K562 (cell line): ENCODE measurements around the gene RTF1. TPM values are rescaled to one million over a fixed set of nuclear protein-coding genes. Genes with fewer than 3 reads are reported as not detected.

Experiments
- ARHGAP35 ChIP-seq: fragments of 450-650 bp; IDR thresholded peaks from 2 replicates; pipeline ENCODE4 v1.6.1; 2018; ENCODE audit not compliant: partially characterized antibody
- CAMTA2 ChIP-seq: fragments of 250-450 bp; sonication (Bioruptor Pico); conservative IDR thresholded peaks from 2 replicates; pipeline ENCODE4 v1.5.1; 2022
- CBX2 ChIP-seq: fragments of 200-600 bp; sonication (generic); IDR thresholded peaks from one replicate; pipeline ENCODE4 v1.6.1; 2012; ENCODE audit warnings: mild to moderate bottlenecking, low read length, inconsistent platforms; ENCODE audit not compliant: insufficient read depth, poor library complexity, severe bottlenecking
- CEBPG ChIP-seq, 3 experiments: fragments of 200-800 bp in 1 of 3; sonication (Bioruptor generic) in 1 of 3; sonication (generic) in 1 of 3; formaldehyde crosslinking in 1 of 3; IDR thresholded peaks in 2 of 3; conservative IDR thresholded peaks in 1 of 3; 2 replicates each; pipeline versions ENCODE4 v1.6.1 to v1.8.0; 2016 to 2022; ENCODE audit warnings: missing compliant biosample characterization in 2 of 3, missing genetic modification characterization in 2 of 3, mild to moderate bottlenecking in 1 of 3, missing genetic modification reagents in 1 of 3
- CREBBP ChIP-seq: IDR thresholded peaks from one replicate; pipeline ENCODE4 v1.6.1; 2012; ENCODE audit warnings: low read depth, mild to moderate bottlenecking, control low read depth, inconsistent platforms, low read length
- DACH1 ChIP-seq: fragments of 450-650 bp; IDR thresholded peaks from 2 replicates; pipeline ENCODE4 v1.6.1; 2018; ENCODE audit not compliant: partially characterized antibody
- GABPB1 ChIP-seq: sonication (generic); formaldehyde crosslinking; IDR thresholded peaks from 2 replicates; pipeline ENCODE4 v1.8.0; 2022; ENCODE audit warnings: mild to moderate bottlenecking, missing genetic modification reagents
- KDM4B ChIP-seq, 2 experiments: fragments of 450-650 bp in 1 of 2; sonication (generic) in 1 of 2; IDR thresholded peaks; 2 replicates each; pipeline ENCODE4 v1.6.1; 2016 to 2017; ENCODE audit warnings: borderline replicate concordance in 2 of 2, antibody characterized with exemption in 1 of 2, low read depth in 1 of 2, mild to moderate bottlenecking in 1 of 2
- LCOR ChIP-seq: sonication (generic); formaldehyde crosslinking; IDR thresholded peaks from 2 replicates; pipeline ENCODE4 v1.8.0; 2022; ENCODE audit warnings: mild to moderate bottlenecking, missing genetic modification reagents
- NONO ChIP-seq, 2 experiments: fragments of 200-400 bp in 1 of 2; fragments of 450-650 bp in 1 of 2; formaldehyde crosslinking in 1 of 2; IDR thresholded peaks; 2 replicates each; pipeline ENCODE4 v1.6.1; 2017; ENCODE audit warnings: low read depth in 2 of 2, mild to moderate bottlenecking in 2 of 2, moderate library complexity in 2 of 2, low read length in 1 of 2
- NRF1 ChIP-seq, 2 experiments: fragments of 450-650 bp; IDR thresholded peaks in 1 of 2; conservative IDR thresholded peaks in 1 of 2; 2 replicates each; pipeline ENCODE4 v1.6.1; 2014; ENCODE audit warnings: mild to moderate bottlenecking in 2 of 2
- PHB ChIP-seq: fragments of 250-450 bp; sonication (Bioruptor Pico); IDR thresholded peaks from 2 replicates; pipeline ENCODE4 v1.5.0; 2021
- PHF21A ChIP-seq: fragments of 450-650 bp; IDR thresholded peaks from 2 replicates; pipeline ENCODE4 v1.6.1; 2017; ENCODE audit warnings: low read depth, borderline replicate concordance
- PPARD ChIP-seq: fragments of 250-450 bp; sonication (Bioruptor Pico); IDR thresholded peaks from 2 replicates; pipeline ENCODE4 v1.8.0; 2022; ENCODE audit warnings: inconsistent platforms, mild to moderate bottlenecking, moderate library complexity
- TAF1 ChIP-seq: IDR thresholded peaks from 2 replicates; pipeline ENCODE4 v1.6.1; 2011; ENCODE audit warnings: mild to moderate bottlenecking, low read length, moderate library complexity; ENCODE audit not compliant: insufficient read depth, control insufficient read depth, severe bottlenecking; ENCODE audit errors: extremely low read depth
- ZNF12 ChIP-seq: sonication (generic); formaldehyde crosslinking; IDR thresholded peaks from 2 replicates; pipeline ENCODE4 v1.4.0; 2020; ENCODE audit warnings: mild to moderate bottlenecking, missing genetic modification reagents
- ZNF134 ChIP-seq: fragments of 250-450 bp; sonication (Bioruptor Pico); conservative IDR thresholded peaks from 2 replicates; pipeline ENCODE4 v1.4.0; 2020
- ZNF316 ChIP-seq: fragments of 450-650 bp; IDR thresholded peaks from 2 replicates; pipeline ENCODE4 v1.6.1; 2016
- ZNF347 ChIP-seq: fragments of 450-650 bp; formaldehyde crosslinking; IDR thresholded peaks from 2 replicates; pipeline ENCODE4 v1.4.0; 2020; ENCODE audit warnings: low read depth, mild to moderate bottlenecking, moderate library complexity
- ZNF436 ChIP-seq: fragments of 250-450, 450-650 bp; sonication (Bioruptor Pico); formaldehyde crosslinking; IDR thresholded peaks from 2 replicates; pipeline ENCODE4 v1.7.0; 2020; ENCODE audit warnings: mild to moderate bottlenecking
- ZNF589 ChIP-seq: fragments of 200-800 bp; sonication (Bioruptor generic); IDR thresholded peaks from 2 replicates; pipeline ENCODE4 v1.6.1; 2016; ENCODE audit warnings: low read depth, missing genetic modification characterization, missing compliant biosample characterization
- ZNF699 ChIP-seq: fragments of 250-450 bp; sonication (Bioruptor Pico); IDR thresholded peaks from 2 replicates; pipeline ENCODE4 v1.8.0; 2021; ENCODE audit warnings: mild to moderate bottlenecking, moderate library complexity; ENCODE audit not compliant: insufficient replicate concordance
- polyA plus RNA-seq, 8 experiments: library from polyadenylated mRNA; depleted of rRNA in 4 of 8; stranded (reverse) in 5 of 8; unstranded in 3 of 8; fragments of >200 nt; fragmentation: Nextera tagmentation in 2 of 8; fragmentation: Illumina TruSeq in 1 of 8; extraction: Ambion mirVana in 2 of 8; extraction: Trizol in 1 of 8; gene quantifications; 2 replicates each; pipeline versions ENCODE4 v1.2.1 to v1.2.3, GENCODE V29; 2011 to 2014; ENCODE audit warnings: inconsistent platforms in 1 of 8, missing spikeins in 1 of 8
- total RNA-seq, 7 experiments: library from RNA; depleted of rRNA in 6 of 7; stranded (reverse); fragments of >200 nt in 6 of 7; fragmentation: Illumina TruSeq in 2 of 7; extraction: Trizol in 2 of 7; gene quantifications; 2 replicates each; pipeline versions ENCODE4 v1.2.1 to v1.2.3, GENCODE V29; 2011 to 2021; ENCODE audit warnings: low replicate concordance in 1 of 7
- TF ChIP-seq, protein P1 (sequence below), 3 experiments: fragments of 200-800 bp in 1 of 3; fragments of 250-450 bp in 1 of 3; fragments of 450-650 bp in 1 of 3; sonication (Bioruptor Pico) in 1 of 3; sonication (Bioruptor generic) in 1 of 3; formaldehyde crosslinking in 1 of 3; IDR thresholded peaks; 2 replicates each; pipeline versions ENCODE4 v1.6.1 to v1.8.0; 2016 to 2022; ENCODE audit warnings: mild to moderate bottlenecking in 2 of 3, missing genetic modification characterization in 2 of 3, missing compliant biosample characterization in 1 of 3, moderate library complexity in 1 of 3

Gene RTF1
- total and polyA plus RNA-seq, 9 of the 15 experiments (the other 6 are each of a cell fraction or from before 2014, with no cell fraction given): 7.6 to 69.5 (median 31.5) TPM

- TF ChIP-seq CAMTA2 (CRISPR knock-in tag) (no peak), CEBPG (CRISPR knock-in tag; IDR thresholded peaks at IDR 0.05) (no peak), CEBPG (tag; conservative IDR thresholded peaks at IDR 0.05 in 1 of 2, IDR thresholded peaks at IDR 0.05 in 1 of 2) (no peak), TAF1 (peak; percentile 85), ZNF134 (CRISPR knock-in tag) (no peak), ZNF436 (CRISPR knock-in tag) (no peak), ZNF316 (no peak), ZNF12 (0 out of 2 replicates have a peak, but pooled peaks have one; percentile 37), ZNF347 (CRISPR knock-in tag) (no peak), CBX2 (no peak), CREBBP (no peak), NONO (IDR thresholded peaks at IDR 0.05; ENCODE audit: low read depth in 2 of 2, low read length in 1 of 2) (peak in 1 of 2 experiments; percentile 25; a peak in 1 of 4 replicates), ZNF699 (no peak), PHF21A (no peak), PHB (0 out of 2 replicates have a peak, but pooled peaks have one; percentile 21), DACH1 (no peak), GABPB1 (no peak), PPARD (CRISPR knock-in tag) (no peak), ARHGAP35 (no peak), ZNF589 (CRISPR knock-in tag) (0 out of 2 replicates have a peak, but pooled peaks have one; percentile 56), LCOR (CRISPR knock-in tag) (peak; percentile 62; the same call in 1 of the 2 replicates), NRF1 (conservative IDR thresholded peaks at IDR 0.05 in 1 of 2, IDR thresholded peaks at IDR 0.05 in 1 of 2) (peak; percentile 73 to 78), KDM4B (IDR thresholded peaks at IDR 0.05; ENCODE audit: borderline replicate concordance in 2 of 2, low read depth in 1 of 2) (peak in 1 of 2 experiments; percentile 66; a peak in 1 of 4 replicates)
- TF ChIP-seq, protein P1, sequence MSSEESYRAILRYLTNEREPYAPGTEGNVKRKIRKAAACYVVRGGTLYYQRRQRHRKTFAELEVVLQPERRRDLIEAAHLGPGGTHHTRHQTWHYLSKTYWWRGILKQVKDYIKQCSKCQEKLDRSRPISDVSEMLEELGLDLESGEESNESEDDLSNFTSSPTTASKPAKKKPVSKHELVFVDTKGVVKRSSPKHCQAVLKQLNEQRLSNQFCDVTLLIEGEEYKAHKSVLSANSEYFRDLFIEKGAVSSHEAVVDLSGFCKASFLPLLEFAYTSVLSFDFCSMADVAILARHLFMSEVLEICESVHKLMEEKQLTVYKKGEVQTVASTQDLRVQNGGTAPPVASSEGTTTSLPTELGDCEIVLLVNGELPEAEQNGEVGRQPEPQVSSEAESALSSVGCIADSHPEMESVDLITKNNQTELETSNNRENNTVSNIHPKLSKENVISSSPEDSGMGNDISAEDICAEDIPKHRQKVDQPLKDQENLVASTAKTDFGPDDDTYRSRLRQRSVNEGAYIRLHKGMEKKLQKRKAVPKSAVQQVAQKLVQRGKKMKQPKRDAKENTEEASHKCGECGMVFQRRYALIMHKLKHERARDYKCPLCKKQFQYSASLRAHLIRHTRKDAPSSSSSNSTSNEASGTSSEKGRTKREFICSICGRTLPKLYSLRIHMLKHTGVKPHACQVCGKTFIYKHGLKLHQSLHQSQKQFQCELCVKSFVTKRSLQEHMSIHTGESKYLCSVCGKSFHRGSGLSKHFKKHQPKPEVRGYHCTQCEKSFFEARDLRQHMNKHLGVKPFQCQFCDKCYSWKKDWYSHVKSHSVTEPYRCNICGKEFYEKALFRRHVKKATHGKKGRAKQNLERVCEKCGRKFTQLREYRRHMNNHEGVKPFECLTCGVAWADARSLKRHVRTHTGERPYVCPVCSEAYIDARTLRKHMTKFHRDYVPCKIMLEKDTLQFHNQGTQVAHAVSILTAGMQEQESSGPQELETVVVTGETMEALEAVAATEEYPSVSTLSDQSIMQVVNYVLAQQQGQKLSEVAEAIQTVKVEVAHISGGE (CRISPR knock-in tag; IDR thresholded peaks at IDR 0.05): 0 out of 6 replicates have a peak, but pooled peaks of 1 of the 3 experiments have one; percentile 43
Observed at GRCh38 chr15:41493205-41493901, 76.5 kb downstream of the RTF1 start, which contains the start of gene ITPKA (continued).
